HG02678 (cell line): ENCODE results near the gene NDUFS4.
"Not testable (repeated sequence)": the region's sequence is repeated elsewhere in the genome, so short reads cannot be mapped to it uniquely, and the experiment has no call there.

Source experiments
- ATAC-seq: cut with Tn5 transposase; IDR thresholded peaks from one replicate; pipeline ENCODE4 v1.9.1; 2021; ENCODE audit warnings: mild to moderate bottlenecking, moderate library complexity; ENCODE audit not compliant: unreplicated experiment

The NDUFS4 gene

DNA sequence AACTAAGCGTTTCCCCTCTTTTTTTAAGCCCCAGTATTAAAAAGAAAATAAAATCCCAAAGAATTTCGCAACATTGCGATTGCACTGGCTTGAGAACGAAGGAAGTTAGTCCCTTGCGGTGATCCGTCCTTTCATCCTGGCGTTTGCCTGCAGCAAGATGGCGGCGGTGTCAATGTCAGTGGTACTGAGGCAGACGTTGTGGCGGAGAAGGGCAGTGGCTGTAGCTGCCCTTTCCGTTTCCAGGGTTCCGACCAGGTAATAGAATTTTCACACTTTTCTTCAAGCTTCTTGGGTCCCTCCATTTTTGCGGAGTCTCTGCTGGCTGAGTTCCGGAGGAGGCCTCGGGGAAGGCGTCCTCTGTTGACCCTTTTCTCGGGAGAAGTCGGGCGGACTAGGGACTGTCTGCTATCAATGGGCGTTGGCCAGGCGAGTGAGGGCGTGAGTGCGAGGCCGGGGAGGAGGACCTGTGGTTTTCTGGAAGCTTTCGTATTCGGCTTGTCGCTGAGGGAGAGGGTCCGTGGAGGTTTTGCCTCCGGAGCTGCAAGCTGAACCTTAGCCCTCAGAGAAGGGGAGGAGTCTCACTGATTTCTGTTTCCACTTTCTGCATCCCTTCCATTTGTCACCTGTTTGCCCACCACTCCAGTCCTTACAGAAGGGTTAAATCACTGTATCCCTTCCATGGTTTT is at the start of gene NDUFS4:
NDUFS4 (plus strand) TSS at position 134 of the 686 bp plus-strand sequence; CDS start at position 158, 24 bp downstream.
- peak; percentile 92 for ATAC-seq

DNA sequence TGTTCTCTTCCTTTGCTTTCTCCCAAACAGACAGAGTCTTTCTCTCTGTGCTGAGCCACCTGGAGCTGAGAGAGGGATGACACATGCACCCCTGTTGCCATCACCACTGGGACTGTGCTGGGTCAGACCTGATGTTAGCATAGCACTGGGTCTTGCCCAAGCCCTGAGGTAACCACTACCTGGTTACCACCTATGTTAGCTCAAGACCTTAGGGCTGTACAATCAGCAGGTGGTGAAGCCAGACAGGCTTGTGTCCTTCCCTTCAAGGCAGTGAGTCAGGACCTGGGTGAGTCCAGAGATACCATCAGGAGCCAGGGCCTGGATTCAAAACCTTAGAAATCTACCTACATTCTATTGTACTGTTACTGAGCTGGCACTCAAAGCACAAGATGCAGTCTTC is 47.9 kb upstream of the NDUFS4 start:
- no peak for ATAC-seq

DNA sequence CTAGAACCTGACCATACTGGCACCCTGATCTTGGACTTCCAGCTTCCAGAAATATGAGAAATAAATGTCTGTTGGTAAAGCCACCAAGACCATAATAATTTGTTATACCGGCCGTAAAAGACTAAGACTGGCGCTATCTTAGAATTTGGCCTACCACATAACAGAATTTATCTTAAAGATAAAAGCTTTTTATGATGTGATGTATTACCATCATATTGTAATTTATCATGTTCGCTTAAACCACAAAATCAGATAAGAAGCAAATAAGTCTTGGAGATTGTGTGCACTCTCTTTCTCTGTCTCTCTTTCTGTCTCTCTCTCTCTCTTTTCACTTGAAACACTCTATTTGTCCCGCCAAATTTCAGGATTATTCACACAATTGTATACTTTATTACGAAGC is 44.5 kb upstream of the NDUFS4 start:
- no peak for ATAC-seq

DNA sequence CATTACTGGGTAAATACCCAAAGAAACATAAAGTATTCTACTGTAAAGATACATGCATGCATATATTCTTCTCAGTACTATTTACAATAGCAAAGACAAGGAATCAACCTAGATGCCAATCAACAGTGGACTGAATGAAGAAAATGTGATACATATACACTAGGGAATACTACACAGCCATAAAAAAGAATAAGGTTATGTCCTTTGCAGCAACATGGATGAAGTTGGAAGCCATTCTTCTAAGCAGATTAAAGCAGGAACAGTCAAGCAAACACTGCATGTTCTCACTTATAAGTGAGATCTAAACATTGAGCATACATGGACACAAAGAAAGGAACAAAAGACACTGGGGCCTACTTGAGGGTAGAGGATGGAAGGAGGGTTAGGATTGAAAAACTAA is 39.6 kb upstream of the NDUFS4 start:
- ATAC-seq, result no peak

DNA sequence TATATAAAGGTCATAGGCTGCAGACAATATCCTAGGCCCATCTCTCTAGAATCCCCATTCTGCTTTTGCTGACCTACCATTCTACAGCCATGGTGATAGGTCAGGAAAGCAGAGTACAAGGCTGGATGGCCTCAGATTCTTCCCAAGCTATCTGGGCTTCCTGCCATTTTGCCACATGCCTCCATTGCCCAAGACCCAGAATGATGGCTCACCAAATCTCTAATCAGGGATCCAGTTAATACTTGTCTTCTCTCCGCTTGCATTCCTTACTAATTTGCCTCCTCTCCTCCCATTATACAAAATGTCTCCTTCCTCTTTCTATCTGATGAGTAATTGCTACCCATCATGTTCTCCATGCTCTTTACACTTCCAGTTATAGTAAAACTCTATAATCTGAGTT is 22.7 kb upstream of the NDUFS4 start:
- ATAC-seq, result no peak

DNA sequence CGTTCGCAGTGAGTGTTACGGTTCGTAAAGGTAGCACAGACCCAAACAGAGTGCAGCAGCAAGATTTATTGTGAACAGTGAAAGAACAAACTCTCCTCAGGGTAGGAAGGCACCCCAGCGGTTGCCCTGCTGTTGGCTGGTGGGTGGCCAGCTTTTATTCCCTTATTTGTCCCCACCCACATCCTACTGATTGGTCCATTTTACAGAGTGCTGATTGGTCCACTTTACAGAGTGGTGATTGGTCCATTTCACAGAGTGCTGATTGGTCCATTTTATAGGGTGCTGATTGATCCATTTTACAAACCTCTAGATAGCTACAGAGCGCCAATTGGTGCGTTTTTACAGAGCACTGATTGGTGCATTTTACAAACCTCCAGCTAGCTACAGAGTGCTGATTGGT is 19.7 kb upstream of the NDUFS4 start:
- not testable (repeated sequence) for ATAC-seq

DNA sequence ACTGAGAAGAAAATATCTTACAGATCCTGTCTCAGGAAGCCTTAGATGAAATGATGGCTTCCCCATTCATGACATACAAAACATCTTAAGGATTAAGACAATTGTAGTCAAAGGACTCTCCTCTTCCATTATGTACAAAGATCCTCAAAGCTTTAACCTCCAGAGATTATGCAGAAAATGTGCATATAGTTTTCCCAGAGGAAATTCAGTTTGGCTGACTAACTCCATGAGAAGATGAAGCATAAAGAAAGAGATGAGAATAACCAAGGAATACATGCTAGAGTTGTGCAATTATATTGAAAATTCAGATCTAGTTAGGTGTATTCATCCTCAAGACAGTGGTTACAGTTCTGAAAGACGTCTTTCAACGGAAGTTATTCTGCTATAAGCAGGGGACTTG is 18.6 kb upstream of the NDUFS4 start:
- no peak for ATAC-seq

DNA sequence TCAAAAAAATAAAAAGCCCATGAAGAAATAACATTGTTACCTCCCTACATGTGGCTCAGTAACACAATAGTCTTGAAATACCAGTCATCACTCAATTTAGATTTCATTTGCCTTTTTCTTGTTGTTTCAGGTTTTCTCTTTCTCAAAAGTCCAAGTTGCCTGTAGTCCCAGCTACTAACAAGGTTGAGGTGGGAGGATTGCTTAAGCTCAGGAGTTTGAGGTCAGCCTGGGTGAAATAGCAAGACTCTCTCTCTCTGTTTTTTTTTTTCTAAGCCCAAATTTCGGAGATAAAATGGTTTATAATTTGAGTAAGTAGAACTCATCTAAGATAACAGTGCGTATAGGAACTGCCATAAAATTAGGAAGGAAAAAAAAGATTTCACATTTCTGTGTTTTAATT is 17.5 kb upstream of the NDUFS4 start:
- ATAC-seq, result no peak

DNA sequence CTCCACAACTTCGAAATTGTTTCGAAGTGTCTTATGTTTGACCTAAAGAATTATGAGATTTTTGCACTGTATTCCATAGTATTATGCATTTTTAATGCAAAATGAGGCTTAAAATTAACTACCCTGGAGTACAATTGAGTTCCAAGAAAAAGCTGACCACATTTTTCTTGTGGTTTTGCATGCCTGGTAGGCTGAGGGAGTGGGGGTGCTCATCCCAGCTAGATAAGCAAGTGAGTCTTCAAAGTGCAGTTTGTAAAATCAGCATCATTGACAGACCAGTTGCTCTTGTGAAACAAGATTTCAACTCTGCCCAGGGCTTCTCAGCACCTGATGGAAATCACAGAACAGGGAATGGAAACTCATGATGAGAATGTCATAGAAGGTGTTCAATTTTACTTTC is 17.0 kb upstream of the NDUFS4 start:
- ATAC-seq, result no peak

DNA sequence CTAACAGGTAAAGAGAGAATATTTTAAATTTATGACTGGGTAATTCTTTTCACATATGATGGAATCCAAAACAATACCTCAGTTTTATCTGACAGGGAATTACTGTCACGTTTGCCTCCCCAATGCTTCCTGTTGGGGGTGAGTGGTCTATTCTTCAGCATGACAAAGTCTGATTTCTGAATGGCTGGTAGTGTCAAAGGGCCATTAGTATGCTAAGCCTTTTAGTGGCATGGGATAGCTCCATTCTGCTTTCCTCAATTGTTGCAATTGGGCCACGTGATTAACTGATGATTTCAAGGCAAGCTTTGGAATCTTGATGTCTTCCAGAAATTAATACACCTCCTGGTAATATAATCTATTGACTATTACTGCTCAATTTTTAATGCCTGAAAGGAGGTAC is 14.7 kb upstream of the NDUFS4 start:
- no peak for ATAC-seq

DNA sequence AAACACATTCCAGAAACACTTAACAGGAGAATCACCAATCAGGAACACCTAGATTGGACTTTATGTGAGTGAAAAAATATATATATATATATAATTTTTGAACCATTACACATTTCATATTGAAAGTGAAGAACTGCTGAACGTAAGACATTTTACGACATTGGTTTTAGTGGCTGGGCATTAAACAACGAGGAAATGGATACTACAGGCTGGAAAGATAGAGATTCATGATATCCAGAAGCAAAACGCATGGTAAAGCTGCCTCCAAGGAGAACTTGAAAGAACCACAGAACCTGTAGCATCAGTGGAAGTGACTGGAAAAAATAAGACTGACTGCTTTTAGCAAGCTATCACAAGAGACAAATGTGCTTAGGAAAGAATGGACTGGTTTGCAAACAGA is 13.2 kb upstream of the NDUFS4 start:
- ATAC-seq, result no peak

DNA sequence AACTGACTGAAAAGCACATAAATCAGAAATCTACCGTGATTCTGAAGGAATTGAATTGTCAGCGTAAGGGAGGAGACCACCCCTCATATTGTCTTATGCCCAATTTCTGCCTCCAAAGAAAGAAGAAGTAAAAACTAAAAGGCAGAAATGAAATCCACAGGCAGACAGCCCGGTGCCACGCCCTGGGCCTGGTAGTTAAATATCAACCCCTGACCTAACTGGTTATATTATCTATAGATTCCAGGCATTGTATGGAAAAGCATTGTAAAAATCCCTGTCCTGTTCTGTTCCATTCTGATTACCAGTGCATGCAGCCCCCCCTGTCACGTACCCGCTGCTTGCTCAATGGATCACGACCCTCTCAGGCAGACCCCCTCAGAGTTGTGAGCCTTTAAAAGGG is 11.9 kb upstream of the NDUFS4 start:
- not testable (repeated sequence) for ATAC-seq

DNA sequence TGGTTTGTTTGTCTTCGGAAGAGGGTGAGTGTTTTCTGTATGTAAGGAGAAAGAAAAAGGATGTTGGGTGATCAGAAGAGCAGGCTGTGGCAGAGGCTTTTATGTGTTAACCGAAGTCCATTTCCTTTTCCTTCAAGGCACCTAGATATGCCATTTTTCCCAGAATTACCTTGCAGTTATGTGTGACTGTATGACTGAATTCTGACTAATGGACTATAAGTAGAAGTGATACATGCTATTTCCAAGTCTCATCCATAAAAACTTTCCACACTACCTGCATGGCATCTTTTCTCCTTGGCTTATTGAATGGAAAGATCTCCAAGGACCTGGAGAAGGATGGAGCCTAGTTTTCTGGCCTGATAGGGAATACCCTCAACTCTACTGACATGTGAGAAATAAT is 10.6 kb upstream of the NDUFS4 start:
- ATAC-seq, result no peak

DNA sequence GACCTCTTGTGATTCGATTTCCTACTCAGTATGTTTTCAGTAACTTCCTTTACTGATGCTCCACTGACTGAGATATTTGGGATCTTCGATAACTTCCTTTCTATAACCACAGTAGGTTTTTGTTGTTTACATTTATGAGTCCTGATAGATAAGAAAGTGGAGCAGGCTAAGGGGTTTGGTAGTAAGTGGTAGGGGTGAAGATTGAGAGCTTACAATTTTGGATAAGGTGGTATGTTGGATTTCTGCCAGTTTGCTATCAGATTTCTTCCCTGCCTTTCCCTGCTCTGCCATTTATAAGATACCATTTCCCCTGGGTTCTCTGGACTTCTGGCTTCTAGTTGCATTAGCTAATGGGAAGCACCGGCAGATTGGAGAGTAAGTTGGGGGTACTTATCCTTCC is 7.9 kb upstream of the NDUFS4 start:
- no peak for ATAC-seq

DNA sequence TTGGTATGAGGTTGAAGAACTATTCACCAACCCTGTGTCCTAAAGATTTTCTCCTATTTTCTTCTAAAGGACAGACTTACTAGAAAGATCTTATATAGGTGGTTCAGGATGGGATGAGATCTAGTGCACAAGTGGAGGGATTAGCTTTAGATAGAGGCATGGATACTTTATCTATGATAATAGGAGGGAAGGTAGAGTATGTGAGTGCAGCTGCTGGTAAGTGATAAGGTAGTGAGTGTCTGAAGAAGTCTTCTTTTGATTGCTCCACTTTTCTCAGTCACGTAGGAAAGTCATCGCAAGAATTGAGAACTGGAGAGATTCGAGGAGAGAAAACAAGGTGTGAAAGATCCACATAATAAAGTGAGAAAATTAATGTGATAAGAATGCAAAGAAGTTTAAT is 6.0 kb upstream of the NDUFS4 start:
- ATAC-seq, result no peak

DNA sequence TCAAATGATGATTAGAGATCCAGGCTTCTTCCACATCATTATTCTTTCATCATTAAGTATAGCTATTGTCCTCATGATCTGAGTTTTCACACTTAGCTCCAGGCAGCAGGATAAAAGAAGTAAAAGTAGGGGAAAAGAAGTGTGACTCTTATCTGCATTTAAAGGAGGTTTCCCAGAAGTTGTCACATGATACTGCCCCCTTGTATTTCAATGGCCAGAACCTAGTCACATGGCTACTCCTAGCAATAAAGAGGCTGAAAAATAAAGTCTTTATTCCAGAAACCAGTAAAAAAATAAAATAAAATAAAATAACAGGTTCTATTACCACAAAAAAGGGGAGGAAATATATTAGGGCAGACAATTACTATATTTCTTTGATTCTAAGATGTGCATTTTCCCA is 5.3 kb upstream of the NDUFS4 start:
- no peak for ATAC-seq

DNA sequence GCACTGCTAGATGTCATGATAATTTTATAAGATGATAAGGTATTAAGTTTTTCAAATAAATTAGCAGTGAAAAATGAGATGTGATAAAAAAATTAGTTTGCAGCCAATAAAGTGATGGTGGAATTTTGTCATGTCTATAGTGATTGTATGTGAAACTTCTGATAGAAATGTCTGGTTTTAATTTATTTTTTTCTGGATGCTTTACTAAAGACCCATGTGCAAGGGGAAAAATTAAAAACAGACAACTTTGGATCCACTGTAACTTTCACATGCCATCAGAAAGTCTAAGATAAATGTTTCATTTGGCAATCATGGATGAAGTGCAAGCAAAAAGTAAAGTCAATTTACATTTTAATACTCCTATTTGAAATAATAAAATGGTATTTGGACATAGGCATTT is 4.4 kb upstream of the NDUFS4 start:
- no peak for ATAC-seq

DNA sequence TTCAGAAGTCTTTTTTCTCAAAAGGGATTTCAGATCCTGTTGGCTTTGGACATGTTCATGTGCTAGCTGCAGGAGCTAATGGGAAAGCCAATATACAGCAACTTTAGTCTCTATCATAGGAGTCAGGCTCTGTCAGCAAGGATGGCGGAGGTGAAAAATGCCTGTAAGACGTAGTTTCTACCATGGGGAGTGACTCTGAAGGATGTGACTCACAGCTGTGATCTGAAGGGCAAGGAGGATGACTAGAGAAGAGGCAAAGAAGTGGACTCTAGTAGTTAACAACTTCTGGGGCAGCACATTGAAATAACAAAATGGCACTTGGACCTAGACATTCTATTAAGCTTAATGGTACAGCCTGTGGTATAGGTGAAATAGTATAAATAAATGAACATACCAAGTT is 3.1 kb upstream of the NDUFS4 start:
- ATAC-seq, result no peak

DNA sequence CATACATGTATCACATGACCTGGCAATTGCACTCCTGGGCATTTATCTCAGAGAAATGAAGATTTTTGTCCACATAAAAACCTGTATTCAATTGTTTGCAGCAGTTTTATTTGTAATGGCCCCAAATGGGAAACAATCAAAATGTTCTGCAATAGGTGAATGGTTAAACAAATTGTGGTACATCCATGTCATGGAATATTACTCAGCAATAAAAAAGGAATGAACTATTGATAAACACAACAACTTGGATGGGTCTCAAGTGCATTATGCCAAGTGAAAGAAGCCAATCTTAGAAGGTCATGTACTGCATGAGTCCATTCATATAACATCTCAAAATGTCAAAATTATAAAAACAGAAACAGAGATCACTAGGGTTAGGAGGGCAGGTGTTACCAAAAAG is 1.5 kb upstream of the NDUFS4 start:
- ATAC-seq, result no peak

DNA sequence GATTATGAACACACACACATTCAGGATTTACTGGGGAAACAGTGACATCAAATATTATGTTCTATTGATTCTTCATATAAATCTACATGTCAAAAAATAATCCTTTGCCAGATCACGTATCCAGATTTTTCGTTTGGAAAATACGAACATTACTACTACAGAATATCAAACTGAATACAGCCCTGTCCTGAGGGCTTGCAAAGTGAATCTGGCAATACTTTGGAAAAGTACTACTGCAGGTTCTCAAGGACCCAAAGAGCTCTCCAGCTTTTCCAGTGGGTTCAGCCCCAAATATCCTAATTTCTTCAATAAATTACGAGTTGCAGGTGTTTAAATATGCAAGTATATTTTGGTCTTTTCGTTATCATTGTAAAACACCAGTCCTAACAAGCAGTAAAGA is 411 bp upstream of the NDUFS4 start:
- peak; percentile 8 for ATAC-seq

DNA sequence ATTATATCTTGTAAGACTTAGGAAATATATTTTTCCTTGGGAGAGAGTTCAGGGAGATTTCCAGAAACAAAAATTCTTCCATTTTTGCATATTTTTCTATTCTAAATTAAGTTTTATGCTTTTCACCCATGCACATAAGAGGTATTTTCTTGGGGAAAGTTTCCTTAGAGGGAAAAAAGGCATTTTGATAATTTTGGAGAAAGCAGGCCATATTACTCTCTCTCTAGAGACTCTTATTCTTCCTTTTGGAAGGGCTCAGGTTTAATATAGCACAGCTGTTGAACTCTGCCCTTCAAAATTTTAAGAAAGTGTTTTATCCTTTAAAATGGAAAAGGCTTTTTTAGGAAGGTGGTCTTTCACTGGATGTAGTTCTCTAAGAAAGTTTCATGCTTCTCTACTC is 8.0 kb downstream of the NDUFS4 start:
- ATAC-seq, result no peak

DNA sequence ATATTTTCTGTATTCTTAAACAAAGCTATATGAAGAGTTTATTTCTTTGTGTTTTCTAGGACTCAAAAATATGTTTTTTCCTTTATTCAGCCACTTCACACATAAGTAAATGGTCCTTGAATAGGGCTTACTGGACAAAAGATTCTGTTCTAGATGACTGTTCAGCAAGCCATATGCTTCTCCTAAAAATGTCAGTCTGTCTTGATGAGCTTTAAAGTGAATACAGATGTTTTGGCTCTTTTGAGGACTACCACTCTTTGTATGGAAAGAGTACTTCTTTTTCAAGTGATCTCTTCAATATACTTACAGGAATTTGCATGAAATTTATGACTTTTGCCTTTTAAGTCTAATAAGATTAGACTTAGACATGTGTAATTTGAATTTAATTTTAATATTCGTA is 8.4 kb downstream of the NDUFS4 start:
- no peak for ATAC-seq

DNA sequence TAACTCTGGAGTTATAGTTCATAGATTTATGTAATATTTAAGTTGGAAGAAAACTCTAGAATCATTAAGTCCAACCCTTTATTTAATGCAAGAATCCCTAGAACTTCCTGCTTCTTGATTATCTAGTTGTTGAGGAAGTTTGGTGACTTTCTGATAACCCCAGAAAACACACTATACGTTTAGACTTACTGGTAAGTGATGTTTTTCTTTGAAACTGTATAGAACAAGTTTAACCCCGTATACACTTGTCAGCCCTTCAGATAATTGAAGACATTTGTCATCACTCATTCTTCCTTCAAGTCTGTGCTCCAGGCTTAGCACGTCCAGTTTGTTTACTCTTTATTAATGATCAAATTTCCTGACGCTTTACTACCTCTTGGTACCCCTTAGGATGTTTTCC is 9.0 kb downstream of the NDUFS4 start:
- no peak for ATAC-seq
